ENCODE data around the gene SYNE1. TPM values are rescaled to one million over a fixed set of nuclear protein-coding genes. Genes with fewer than 3 reads are reported as not detected.

SYNE1 gene
- total and polyA plus RNA-seq, 2 of the 8 experiments (the other 6 are each of a cell fraction or from before 2014, with no cell fraction given), result 2.8 to 5.5 TPM

DNA sequence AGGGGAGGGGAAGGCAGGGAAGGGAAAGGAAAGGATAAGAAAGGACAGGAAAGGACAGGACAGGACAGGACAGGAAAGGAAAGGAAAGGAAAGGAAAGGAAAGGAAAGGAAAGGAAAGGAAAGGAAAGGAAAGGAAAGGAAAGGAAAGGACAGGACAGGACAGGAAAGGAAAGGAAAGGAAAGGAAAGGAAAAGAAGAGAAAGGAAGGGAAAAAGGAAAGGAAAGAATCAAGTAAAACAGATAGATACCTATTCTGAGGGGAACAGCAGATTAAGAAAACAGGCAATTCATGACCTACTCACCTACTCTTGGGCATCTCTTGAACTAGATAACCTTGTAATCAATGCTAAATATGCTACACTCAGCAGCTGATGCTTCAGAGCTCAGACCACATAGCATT lies 265.4 kb downstream of the SYNE1 start (continued):
- TF ChIP-seq, protein P1, sequence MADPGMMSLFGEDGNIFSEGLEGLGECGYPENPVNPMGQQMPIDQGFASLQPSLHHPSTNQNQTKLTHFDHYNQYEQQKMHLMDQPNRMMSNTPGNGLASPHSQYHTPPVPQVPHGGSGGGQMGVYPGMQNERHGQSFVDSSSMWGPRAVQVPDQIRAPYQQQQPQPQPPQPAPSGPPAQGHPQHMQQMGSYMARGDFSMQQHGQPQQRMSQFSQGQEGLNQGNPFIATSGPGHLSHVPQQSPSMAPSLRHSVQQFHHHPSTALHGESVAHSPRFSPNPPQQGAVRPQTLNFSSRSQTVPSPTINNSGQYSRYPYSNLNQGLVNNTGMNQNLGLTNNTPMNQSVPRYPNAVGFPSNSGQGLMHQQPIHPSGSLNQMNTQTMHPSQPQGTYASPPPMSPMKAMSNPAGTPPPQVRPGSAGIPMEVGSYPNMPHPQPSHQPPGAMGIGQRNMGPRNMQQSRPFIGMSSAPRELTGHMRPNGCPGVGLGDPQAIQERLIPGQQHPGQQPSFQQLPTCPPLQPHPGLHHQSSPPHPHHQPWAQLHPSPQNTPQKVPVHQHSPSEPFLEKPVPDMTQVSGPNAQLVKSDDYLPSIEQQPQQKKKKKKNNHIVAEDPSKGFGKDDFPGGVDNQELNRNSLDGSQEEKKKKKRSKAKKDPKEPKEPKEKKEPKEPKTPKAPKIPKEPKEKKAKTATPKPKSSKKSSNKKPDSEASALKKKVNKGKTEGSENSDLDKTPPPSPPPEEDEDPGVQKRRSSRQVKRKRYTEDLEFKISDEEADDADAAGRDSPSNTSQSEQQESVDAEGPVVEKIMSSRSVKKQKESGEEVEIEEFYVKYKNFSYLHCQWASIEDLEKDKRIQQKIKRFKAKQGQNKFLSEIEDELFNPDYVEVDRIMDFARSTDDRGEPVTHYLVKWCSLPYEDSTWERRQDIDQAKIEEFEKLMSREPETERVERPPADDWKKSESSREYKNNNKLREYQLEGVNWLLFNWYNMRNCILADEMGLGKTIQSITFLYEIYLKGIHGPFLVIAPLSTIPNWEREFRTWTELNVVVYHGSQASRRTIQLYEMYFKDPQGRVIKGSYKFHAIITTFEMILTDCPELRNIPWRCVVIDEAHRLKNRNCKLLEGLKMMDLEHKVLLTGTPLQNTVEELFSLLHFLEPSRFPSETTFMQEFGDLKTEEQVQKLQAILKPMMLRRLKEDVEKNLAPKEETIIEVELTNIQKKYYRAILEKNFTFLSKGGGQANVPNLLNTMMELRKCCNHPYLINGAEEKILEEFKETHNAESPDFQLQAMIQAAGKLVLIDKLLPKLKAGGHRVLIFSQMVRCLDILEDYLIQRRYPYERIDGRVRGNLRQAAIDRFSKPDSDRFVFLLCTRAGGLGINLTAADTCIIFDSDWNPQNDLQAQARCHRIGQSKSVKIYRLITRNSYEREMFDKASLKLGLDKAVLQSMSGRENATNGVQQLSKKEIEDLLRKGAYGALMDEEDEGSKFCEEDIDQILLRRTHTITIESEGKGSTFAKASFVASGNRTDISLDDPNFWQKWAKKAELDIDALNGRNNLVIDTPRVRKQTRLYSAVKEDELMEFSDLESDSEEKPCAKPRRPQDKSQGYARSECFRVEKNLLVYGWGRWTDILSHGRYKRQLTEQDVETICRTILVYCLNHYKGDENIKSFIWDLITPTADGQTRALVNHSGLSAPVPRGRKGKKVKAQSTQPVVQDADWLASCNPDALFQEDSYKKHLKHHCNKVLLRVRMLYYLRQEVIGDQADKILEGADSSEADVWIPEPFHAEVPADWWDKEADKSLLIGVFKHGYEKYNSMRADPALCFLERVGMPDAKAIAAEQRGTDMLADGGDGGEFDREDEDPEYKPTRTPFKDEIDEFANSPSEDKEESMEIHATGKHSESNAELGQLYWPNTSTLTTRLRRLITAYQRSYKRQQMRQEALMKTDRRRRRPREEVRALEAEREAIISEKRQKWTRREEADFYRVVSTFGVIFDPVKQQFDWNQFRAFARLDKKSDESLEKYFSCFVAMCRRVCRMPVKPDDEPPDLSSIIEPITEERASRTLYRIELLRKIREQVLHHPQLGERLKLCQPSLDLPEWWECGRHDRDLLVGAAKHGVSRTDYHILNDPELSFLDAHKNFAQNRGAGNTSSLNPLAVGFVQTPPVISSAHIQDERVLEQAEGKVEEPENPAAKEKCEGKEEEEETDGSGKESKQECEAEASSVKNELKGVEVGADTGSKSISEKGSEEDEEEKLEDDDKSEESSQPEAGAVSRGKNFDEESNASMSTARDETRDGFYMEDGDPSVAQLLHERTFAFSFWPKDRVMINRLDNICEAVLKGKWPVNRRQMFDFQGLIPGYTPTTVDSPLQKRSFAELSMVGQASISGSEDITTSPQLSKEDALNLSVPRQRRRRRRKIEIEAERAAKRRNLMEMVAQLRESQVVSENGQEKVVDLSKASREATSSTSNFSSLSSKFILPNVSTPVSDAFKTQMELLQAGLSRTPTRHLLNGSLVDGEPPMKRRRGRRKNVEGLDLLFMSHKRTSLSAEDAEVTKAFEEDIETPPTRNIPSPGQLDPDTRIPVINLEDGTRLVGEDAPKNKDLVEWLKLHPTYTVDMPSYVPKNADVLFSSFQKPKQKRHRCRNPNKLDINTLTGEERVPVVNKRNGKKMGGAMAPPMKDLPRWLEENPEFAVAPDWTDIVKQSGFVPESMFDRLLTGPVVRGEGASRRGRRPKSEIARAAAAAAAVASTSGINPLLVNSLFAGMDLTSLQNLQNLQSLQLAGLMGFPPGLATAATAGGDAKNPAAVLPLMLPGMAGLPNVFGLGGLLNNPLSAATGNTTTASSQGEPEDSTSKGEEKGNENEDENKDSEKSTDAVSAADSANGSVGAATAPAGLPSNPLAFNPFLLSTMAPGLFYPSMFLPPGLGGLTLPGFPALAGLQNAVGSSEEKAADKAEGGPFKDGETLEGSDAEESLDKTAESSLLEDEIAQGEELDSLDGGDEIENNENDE (IDR thresholded peaks at IDR 0.05; ENCODE audit: insufficient replicate concordance, low read length), result no peak
- TF ChIP-seq JUND (IDR thresholded peaks at IDR 0.05; ENCODE audit: low read length), result no peak
- TF ChIP-seq, protein P2, sequence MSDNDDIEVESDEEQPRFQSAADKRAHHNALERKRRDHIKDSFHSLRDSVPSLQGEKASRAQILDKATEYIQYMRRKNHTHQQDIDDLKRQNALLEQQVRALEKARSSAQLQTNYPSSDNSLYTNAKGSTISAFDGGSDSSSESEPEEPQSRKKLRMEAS (IDR thresholded peaks at IDR 0.05), result no peak
- TF ChIP-seq SAP30 (IDR thresholded peaks at IDR 0.05; ENCODE audit: insufficient read depth, insufficient replicate concordance, low read length), result no peak
- no peak for TF ChIP-seq GABPA (IDR thresholded peaks at IDR 0.05; ENCODE audit: borderline replicate concordance, insufficient read depth, low read length)
- TF ChIP-seq GTF2F1 (IDR thresholded peaks at IDR 0.05; ENCODE audit: borderline replicate concordance, low read depth, low read length), result no peak
- no peak for TF ChIP-seq KDM1A (IDR thresholded peaks at IDR 0.05; ENCODE audit: borderline replicate concordance, low read length)
- TF ChIP-seq HDAC2 (IDR thresholded peaks at IDR 0.05; ENCODE audit: borderline replicate concordance in 1 of 2, low read depth in 2 of 2, low read length in 2 of 2), result no peak
- no peak for TF ChIP-seq NRF1 (IDR thresholded peaks at IDR 0.05; ENCODE audit: low read depth, low read length)
- TF ChIP-seq RFX5 (IDR thresholded peaks at IDR 0.05; ENCODE audit: borderline replicate concordance, low read depth, low read length), result no peak
- TF ChIP-seq POLR2AphosphoS5 (IDR thresholded peaks at IDR 0.05; ENCODE audit: low read depth, low read length), result no peak

Measured in H1 (cell line).